Esophagus squamous epithelium (tissue), 5 donors: ENCODE measurements around the gene TAF9B. TPM values are rescaled to one million over a fixed set of nuclear protein-coding genes. Genes with fewer than 3 reads are reported as not detected.

Experiments
- DNase-seq: peaks from one replicate; lab custom pipeline; 2025; lab: John Stamatoyannopoulos, UW
- H3K27ac ChIP-seq, 4 donors: fragments of 200-600 bp; sonication (generic); one replicate each; pipeline ENCODE4 v1.5.1; 2016 to 2019; ENCODE audit warnings: mild to moderate bottlenecking in 1 of 4
- H3K27me3 ChIP-seq, 4 donors: fragments of 200-600 bp; sonication (generic); 1 replicate in 3 of 4; 2 replicates in 1 of 4; pipeline versions ENCODE4 v1.5.1 to v1.6.0; 2017 to 2021; ENCODE audit warnings: antibody characterized with exemption in 1 of 4
- H3K36me3 ChIP-seq, 3 donors: fragments of 200-600 bp; sonication (generic); one replicate each; pipeline ENCODE4 v1.5.1; 2016 to 2019
- H3K4me1 ChIP-seq, 3 donors: fragments of 200-600 bp; sonication (generic); one replicate each; pipeline ENCODE4 v1.5.1; 2017 to 2019
- H3K4me3 ChIP-seq, 4 donors: fragments of 200-600 bp; sonication (generic); 1 replicate in 3 of 4; 2 replicates in 1 of 4; pipeline ENCODE4 v1.5.1; 2016 to 2019; ENCODE audit warnings: mild to moderate bottlenecking in 2 of 4, moderate library complexity in 1 of 4
- H3K9me3 ChIP-seq, 3 donors: fragments of 200-600 bp; sonication (generic); one replicate each; pipeline ENCODE4 v1.5.1; 2016 to 2019
- POLR2A ChIP-seq, 4 donors: fragments of 450-650 bp; IDR thresholded peaks; one replicate each; pipeline ENCODE4 v1.6.1; 2017; ENCODE audit warnings: antibody characterized with exemption in 4 of 4, mild to moderate bottlenecking in 4 of 4, moderate library complexity in 3 of 4
- WGBS, 2 donors: methylation state at CpG; one replicate each; pipeline ENCODE4 v1.1.5; 2018; 5-methylcytosine and 5-hydroxymethylcytosine counted together
- intact Hi-C: fragments of 100-400 bp; cut with DNase I; formaldehyde crosslinking; loops from one replicate; pipeline ENCODE4 v1.15.0; 2022
- total RNA-seq, 4 donors: library from RNA; depleted of rRNA; stranded (reverse); fragments of >200 nt; gene quantifications; one replicate each; pipeline ENCODE4 v1.1.0, GENCODE V29; 2016
- TF ChIP-seq, protein P1 (sequence below), 6 experiments: fragments of 450-650 bp in 4 of 6; fragments of 200-600 bp in 2 of 6; sonication (generic) in 2 of 6; IDR thresholded peaks; one replicate each; pipeline ENCODE4 v1.5.1; 2016 to 2019; ENCODE audit warnings: antibody characterized with exemption in 6 of 6, mild to moderate bottlenecking in 4 of 6, moderate library complexity in 4 of 6
- donor health status: DM: yes; HTN: yes; CAD: no.

Gene TAF9B
- total RNA-seq, 4 donors from 2014 or later: 6.6 to 25.2 (median 16.5) TPM

DNA sequence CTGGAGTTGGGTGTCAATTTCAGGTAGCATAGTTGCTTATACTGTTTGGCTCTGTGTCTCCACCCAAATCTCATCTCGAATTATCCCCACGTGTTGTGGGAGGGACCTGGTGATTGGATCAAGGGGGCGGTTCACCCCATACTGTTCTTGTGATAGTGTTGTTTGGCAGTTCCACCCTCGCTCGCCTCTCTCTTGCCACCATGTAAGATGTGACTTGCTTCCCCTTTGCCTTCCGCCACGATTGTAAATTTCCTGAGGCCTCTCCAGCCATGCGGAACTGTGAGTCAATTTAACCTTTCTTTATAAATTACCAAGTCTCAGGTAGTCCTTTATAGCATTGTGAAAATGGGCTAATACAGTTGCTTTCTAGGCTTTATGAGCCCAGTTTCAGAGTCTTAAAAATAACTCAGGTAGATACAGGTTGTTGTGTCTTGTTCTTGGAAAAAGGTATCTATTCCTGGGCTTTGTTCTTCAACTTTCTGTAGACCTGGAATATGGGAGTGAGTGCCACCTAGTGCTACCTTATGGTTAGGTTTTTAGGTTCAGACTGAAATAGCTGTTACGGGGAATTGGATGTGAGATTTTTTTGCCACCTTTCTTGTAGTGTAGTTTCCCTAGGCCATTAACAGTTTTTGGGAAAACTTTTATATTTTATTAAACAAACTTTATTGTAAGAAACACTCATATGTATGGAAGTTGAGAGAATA is 19.8 kb downstream of the TAF9B start:
- no peak for TF ChIP-seq POLR2A (IDR thresholded peaks at IDR 0.05)
- TF ChIP-seq, protein P1, sequence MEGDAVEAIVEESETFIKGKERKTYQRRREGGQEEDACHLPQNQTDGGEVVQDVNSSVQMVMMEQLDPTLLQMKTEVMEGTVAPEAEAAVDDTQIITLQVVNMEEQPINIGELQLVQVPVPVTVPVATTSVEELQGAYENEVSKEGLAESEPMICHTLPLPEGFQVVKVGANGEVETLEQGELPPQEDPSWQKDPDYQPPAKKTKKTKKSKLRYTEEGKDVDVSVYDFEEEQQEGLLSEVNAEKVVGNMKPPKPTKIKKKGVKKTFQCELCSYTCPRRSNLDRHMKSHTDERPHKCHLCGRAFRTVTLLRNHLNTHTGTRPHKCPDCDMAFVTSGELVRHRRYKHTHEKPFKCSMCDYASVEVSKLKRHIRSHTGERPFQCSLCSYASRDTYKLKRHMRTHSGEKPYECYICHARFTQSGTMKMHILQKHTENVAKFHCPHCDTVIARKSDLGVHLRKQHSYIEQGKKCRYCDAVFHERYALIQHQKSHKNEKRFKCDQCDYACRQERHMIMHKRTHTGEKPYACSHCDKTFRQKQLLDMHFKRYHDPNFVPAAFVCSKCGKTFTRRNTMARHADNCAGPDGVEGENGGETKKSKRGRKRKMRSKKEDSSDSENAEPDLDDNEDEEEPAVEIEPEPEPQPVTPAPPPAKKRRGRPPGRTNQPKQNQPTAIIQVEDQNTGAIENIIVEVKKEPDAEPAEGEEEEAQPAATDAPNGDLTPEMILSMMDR (IDR thresholded peaks at IDR 0.05): peak in 2 of 6 experiments; percentile 7 to 23
- 71% methylated on average over 9 of the region's 9 CpGs for WGBS, 2 donors
- H3K27me3 ChIP-seq: no peaks in the 10 kb centered on the region
- intact Hi-C loops: no loop called here
- no peak for DNase-seq
- H3K4me1 ChIP-seq: no peaks in the 10 kb centered on the region
- H3K9me3 ChIP-seq: no peaks in the 10 kb centered on the region
- no peak overlapping the region for H3K27ac ChIP-seq
- H3K36me3 ChIP-seq: peaks cover 0 to 99% (median 13%) of the 10 kb centered on the region in 3 donors
- no peak overlapping the region for H3K4me3 ChIP-seq

DNA sequence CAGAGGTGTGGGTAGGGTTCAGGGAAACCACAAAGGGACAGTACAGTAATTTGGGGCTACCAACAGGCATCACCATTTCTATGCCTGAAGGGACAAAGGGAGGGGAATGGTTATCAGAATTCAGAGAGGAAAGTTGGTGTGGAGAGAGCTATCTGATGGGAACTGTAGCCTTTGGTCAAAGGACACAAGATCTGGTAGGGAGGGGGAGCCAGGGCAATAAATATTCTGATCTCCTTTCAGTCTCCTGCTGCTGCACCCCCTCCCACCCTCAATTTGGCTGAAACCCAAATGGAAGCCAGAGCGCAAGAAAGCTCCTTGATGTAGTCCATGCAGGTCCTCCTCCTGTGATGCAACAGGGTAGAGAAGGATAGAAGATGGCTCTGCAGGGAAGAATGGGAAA is 20.8 kb downstream of the TAF9B start:
- peaks cover 0 to 99% (median 13%) of the 10 kb centered on the region in 3 donors for H3K36me3 ChIP-seq
- no peak overlapping the region for H3K27ac ChIP-seq
- no peak overlapping the region for H3K4me3 ChIP-seq
- intact Hi-C loops: no loop called here
- H3K4me1 ChIP-seq: no peaks in the 10 kb centered on the region
- H3K9me3 ChIP-seq: no peaks in the 10 kb centered on the region
- TF ChIP-seq, protein P1 (IDR thresholded peaks at IDR 0.05): no peak
- no peak for TF ChIP-seq POLR2A (IDR thresholded peaks at IDR 0.05)
- no peaks in the 10 kb centered on the region for H3K27me3 ChIP-seq
- WGBS, 2 donors: 60 to 75% methylated on average over 1 of the region's 1 CpG
- DNase-seq: no peak

DNA sequence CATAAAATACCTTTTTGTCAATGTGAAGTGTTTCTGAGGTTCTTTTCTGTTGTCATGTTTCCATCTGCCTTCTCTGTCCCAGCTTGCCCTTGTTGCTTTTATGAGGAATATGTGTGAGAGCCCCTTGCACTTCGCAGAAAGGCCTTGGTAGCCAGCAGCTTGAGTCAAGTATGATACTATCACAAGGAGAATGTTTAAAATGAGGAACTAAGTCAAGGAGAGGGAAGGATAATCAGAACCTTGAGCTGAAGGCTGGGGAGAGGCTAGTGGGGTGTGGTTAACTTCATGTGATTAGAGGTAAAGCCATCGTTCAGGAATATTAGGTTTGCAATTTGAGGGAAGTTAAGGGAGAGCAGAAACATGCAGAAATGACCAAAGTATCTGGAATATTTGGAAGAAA is 22.7 kb downstream of the TAF9B start:
- Histone ChIP-seq H3K4me3 (no peak overlapping the region), H3K27me3 (no peaks in the 10 kb centered on the region), H3K27ac (no peak overlapping the region), H3K9me3 (no peaks in the 10 kb centered on the region), H3K4me1 (peaks cover 0 to 10% (median 0%) of the 10 kb centered on the region in 3 donors), H3K36me3 (peaks cover 0 to 99% (median 13%) of the 10 kb centered on the region in 3 donors)
- DNase-seq: no peak
- intact Hi-C loops: no loop called here
- no peak for TF ChIP-seq POLR2A (IDR thresholded peaks at IDR 0.05)
- TF ChIP-seq, protein P1 (IDR thresholded peaks at IDR 0.05): no peak
- WGBS, 2 donors: 38 to 43% methylated on average over 1 of the region's 2 CpGs

DNA sequence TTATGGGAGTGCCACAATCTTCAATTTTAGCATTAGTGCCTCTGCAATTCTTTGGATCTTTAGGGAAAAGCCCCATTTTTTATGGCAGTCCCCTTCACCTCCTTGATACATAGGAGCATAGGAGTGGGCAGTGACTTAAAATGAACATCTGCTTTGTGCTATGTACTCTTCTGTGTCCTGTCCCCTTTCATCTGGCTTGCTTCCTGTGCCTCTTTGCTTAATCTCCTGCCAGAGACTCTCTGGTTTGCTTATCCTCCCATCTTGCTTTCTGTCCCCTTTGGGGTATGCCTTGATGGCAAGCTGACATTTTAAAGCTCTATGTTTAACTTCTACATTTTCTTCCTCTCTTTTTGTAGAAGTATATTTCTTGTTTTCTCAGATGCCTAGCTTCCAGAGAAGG is 23.1 kb downstream of the TAF9B start:
- Histone ChIP-seq H3K36me3 (peaks cover 0 to 99% (median 13%) of the 10 kb centered on the region in 3 donors), H3K9me3 (no peaks in the 10 kb centered on the region), H3K4me1 (peaks cover 0 to 11% (median 0%) of the 10 kb centered on the region in 3 donors), H3K27ac (no peak overlapping the region), H3K27me3 (no peaks in the 10 kb centered on the region), H3K4me3 (no peak overlapping the region)
- no peak for DNase-seq
- TF ChIP-seq, protein P1 (IDR thresholded peaks at IDR 0.05): no peak
- no peak for TF ChIP-seq POLR2A (IDR thresholded peaks at IDR 0.05)
- intact Hi-C loops: no loop called here

DNA sequence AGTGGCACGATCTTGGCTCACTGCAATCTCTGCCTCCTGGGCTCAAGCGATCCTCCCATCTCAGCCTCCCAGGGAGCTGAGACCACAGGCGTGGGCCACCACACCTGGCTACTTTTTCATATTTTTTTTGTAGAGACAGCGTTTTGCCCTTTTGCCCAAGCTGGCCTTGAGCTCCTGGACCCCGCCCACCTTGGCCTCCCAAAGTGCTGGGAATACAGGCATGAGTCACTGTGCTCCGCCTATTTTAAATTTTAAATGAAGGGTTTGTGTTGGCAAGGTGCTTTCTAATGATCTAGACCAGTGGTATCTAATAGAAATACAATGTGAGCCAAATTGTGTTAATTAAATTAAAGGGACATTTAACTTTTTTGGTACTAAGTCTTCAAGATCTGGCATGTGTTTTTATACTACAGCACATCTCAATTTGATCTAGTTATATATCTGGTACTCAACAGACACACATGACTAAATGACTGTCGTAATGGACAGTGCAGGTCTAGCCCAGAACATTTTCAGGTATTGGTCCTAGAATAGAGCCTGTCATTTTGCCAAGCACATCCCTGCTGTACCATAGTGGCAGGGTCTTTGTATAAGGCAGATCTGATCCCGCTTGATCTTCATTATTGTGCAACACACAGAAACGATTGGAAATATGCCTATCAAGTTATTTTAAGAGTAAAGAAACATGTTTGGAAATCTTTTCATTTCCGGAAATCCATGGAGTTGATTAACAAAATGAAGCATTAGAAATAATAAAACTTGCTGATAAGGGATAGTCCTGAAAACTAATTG is 28.1 kb downstream of the TAF9B start:
- DNase-seq: no peak

More for the DNA sequence above, 28.1 kb downstream of the TAF9B start:
- H3K27ac ChIP-seq: no peak overlapping the region
- no peak for TF ChIP-seq POLR2A (IDR thresholded peaks at IDR 0.05)
- TF ChIP-seq, protein P1 (IDR thresholded peaks at IDR 0.05): no peak
- H3K36me3 ChIP-seq: peaks cover 0 to 62% (median 8%) of the 10 kb centered on the region in 3 donors
- no peaks in the 10 kb centered on the region for H3K9me3 ChIP-seq
- H3K27me3 ChIP-seq: no peaks in the 10 kb centered on the region
- no peak overlapping the region for H3K4me3 ChIP-seq
- 64 to 67% methylated on average over 9 to 10 of the region's 10 CpGs for WGBS, 2 donors
- peaks cover 0 to 60% (median 5%) of the 10 kb centered on the region in 3 donors for H3K4me1 ChIP-seq
- intact Hi-C loops: no loop called here
